H1 (cell line): ENCODE results near the gene KISS1R. TPM values are rescaled to one million over a fixed set of nuclear protein-coding genes. Genes with fewer than 3 reads are reported as not detected.

Experiments used
- CTCF ChIA-PET: fragments of 300-600 bp; sonication (Branson Sonifier 250); formaldehyde crosslinking; loops from one replicate; lab custom pipeline; 2021; ENCODE audit not compliant: partially characterized antibody; lab: Charles Lee
- POLR2A ChIA-PET: fragments of 300-600 bp; sonication (Branson Sonifier 250); formaldehyde crosslinking; loops from one replicate; lab custom pipeline; 2021; ENCODE audit warnings: inconsistent platforms; ENCODE audit not compliant: partially characterized antibody; lab: Charles Lee
- DNase-seq, 2 experiments: peaks; one replicate each; pipeline versions ENCODE4 v3.0.0 to v3.0.0-alpha.2; 2010 to 2022; ENCODE audit warnings: low spot score in 2 of 2, low read depth in 1 of 2, mixed read lengths in 1 of 2
- FAIRE-seq: peaks from 2 replicates; lab custom pipeline; 2011; peaks lifted over from hg19 to GRCh38; lab: Jason Lieb, UNC
- H2AFZ ChIP-seq: 2 replicates; pipeline ENCODE4 v1.8.1; 2012; ENCODE audit warnings: low read length, inconsistent platforms
- H2AK5ac ChIP-seq: 2 replicates; pipeline ENCODE4 v1.6.1; 2013; ENCODE audit warnings: low read depth, low read length
- H2BK120ac ChIP-seq: replicated peaks from 2 replicates; pipeline ENCODE3; 2013; ENCODE audit warnings: low read depth, low read length, inconsistent platforms
- H2BK12ac ChIP-seq: 2 replicates; pipeline ENCODE4 v1.6.1; 2013; ENCODE audit warnings: low read depth, low read length
- H2BK15ac ChIP-seq: 2 replicates; pipeline ENCODE4 v1.6.1; 2013; ENCODE audit warnings: low read length
- H2BK20ac ChIP-seq: 2 replicates; pipeline ENCODE4 v1.6.1; 2013; ENCODE audit warnings: low read length
- H2BK5ac ChIP-seq: 2 replicates; pipeline ENCODE4 v1.6.1; 2013; ENCODE audit warnings: low read depth, low read length
- H3K14ac ChIP-seq: 2 replicates; pipeline ENCODE4 v1.6.1; 2013; ENCODE audit warnings: inconsistent platforms; ENCODE audit not compliant: insufficient read length
- H3K18ac ChIP-seq: 2 replicates; pipeline ENCODE4 v1.6.1; 2013; ENCODE audit warnings: low read length; ENCODE audit errors: extremely low read depth
- H3K23ac ChIP-seq: 2 replicates; pipeline ENCODE4 v1.6.1; 2013; ENCODE audit warnings: inconsistent platforms; ENCODE audit not compliant: insufficient read length
- H3K23me2 ChIP-seq: 2 replicates; pipeline ENCODE4 v1.6.1; 2013; ENCODE audit warnings: low read depth, low read length
- H3K27ac ChIP-seq: 2 replicates; pipeline ENCODE4 v1.6.1; 2011; ENCODE audit warnings: low read depth, low read length, inconsistent platforms
- H3K27me3 ChIP-seq, 4 experiments: replicated peaks in 1 of 4; 1 replicate in 1 of 4; 2 replicates in 3 of 4; pipeline versions ENCODE4 v1.6.1 to v1.8.1; 2011 to 2013; ENCODE audit warnings: low read length in 3 of 4, mild to moderate bottlenecking in 3 of 4, inconsistent platforms in 2 of 4, mixed read lengths in 2 of 4, moderate library complexity in 1 of 4; ENCODE audit not compliant: control insufficient read depth in 3 of 4, insufficient read depth in 3 of 4; ENCODE audit errors: extremely low read depth in 1 of 4
- H3K36me3 ChIP-seq, 4 experiments: 2 replicates each; pipeline versions ENCODE4 v1.6.1 to v1.8.1; 2011 to 2013; ENCODE audit warnings: mild to moderate bottlenecking in 4 of 4, low read length in 3 of 4, moderate library complexity in 2 of 4, control low read depth in 1 of 4, inconsistent platforms in 1 of 4; ENCODE audit not compliant: insufficient read depth in 4 of 4, control insufficient read depth in 2 of 4
- H3K4ac ChIP-seq: replicated peaks from 2 replicates; pipeline ENCODE3; 2013; ENCODE audit warnings: low read length, low read depth, mixed read lengths, inconsistent platforms; ENCODE audit not compliant: insufficient read length
- H3K4me1 ChIP-seq, 4 experiments: replicated peaks in 1 of 4; 1 replicate in 1 of 4; 2 replicates in 3 of 4; pipeline versions ENCODE4 v1.6.1 to v1.8.1; 2011 to 2013; ENCODE audit warnings: low read length in 3 of 4, inconsistent platforms in 2 of 4, mixed read lengths in 1 of 4; ENCODE audit not compliant: insufficient read depth in 4 of 4, control insufficient read depth in 3 of 4
- H3K4me2 ChIP-seq, 2 experiments: 2 replicates each; pipeline versions ENCODE4 v1.6.1 to v1.8.1; 2011 to 2013; ENCODE audit warnings: low read depth in 2 of 2, low read length in 2 of 2, control low read depth in 1 of 2, inconsistent platforms in 1 of 2, mild to moderate bottlenecking in 1 of 2; ENCODE audit not compliant: insufficient read depth in 1 of 2
- H3K4me3 ChIP-seq, 4 experiments: fragments of 200-600, 300-600 bp in 1 of 4; sonication (generic), shearing (Covaris generic), sonication (Bioruptor Twin) in 1 of 4; 2 replicates each; pipeline versions ENCODE4 v1.5.1 to v1.8.1; 2011 to 2016; ENCODE audit warnings: low read length in 4 of 4, low read depth in 3 of 4, control low read depth in 2 of 4, inconsistent platforms in 2 of 4, mild to moderate bottlenecking in 2 of 4, mixed read lengths in 1 of 4, moderate library complexity in 1 of 4; ENCODE audit not compliant: insufficient read depth in 2 of 4; ENCODE audit errors: extremely low read depth in 1 of 4
- H3K56ac ChIP-seq: replicated peaks from 2 replicates; pipeline ENCODE3; 2013; ENCODE audit warnings: low read depth, mild to moderate bottlenecking, mixed read lengths, low read length, inconsistent platforms; ENCODE audit not compliant: insufficient read length
- H3K79me1 ChIP-seq: 2 replicates; pipeline ENCODE4 v1.6.1; 2013; ENCODE audit warnings: low read depth, low read length, control low read depth
- H3K79me2 ChIP-seq, 2 experiments: 2 replicates each; pipeline versions ENCODE4 v1.6.1 to v1.8.1; 2012 to 2013; ENCODE audit warnings: low read length in 2 of 2, mild to moderate bottlenecking in 2 of 2, inconsistent platforms in 1 of 2; ENCODE audit not compliant: insufficient read depth in 2 of 2, control insufficient read depth in 1 of 2
- H3K9ac ChIP-seq, 4 experiments: replicated peaks in 1 of 4; 1 replicate in 1 of 4; 2 replicates in 3 of 4; pipeline versions ENCODE4 v1.6.1 to v1.8.1; 2011 to 2013; ENCODE audit warnings: low read depth in 3 of 4, low read length in 3 of 4, control low read depth in 2 of 4, mild to moderate bottlenecking in 2 of 4, moderate library complexity in 2 of 4, inconsistent platforms in 1 of 4; ENCODE audit errors: extremely low read depth in 1 of 4
- H3K9me3 ChIP-seq, 2 experiments: 2 replicates each; pipeline versions ENCODE4 v1.6.1 to v1.8.1; 2012 to 2013; ENCODE audit warnings: mild to moderate bottlenecking in 2 of 2, moderate library complexity in 2 of 2, control low read depth in 1 of 2, inconsistent platforms in 1 of 2, low read depth in 1 of 2, low read length in 1 of 2, mixed read lengths in 1 of 2; ENCODE audit not compliant: insufficient read depth in 2 of 2
- H4K20me1 ChIP-seq, 2 experiments: replicated peaks in 1 of 2; 2 replicates each; pipeline versions ENCODE3 to v1.8.1; 2011 to 2013; ENCODE audit warnings: inconsistent platforms in 2 of 2, low read length in 2 of 2, mild to moderate bottlenecking in 1 of 2; ENCODE audit not compliant: insufficient read depth in 2 of 2, control insufficient read depth in 1 of 2
- H4K5ac ChIP-seq: 2 replicates; pipeline ENCODE4 v1.6.1; 2013; ENCODE audit warnings: low read length, low read depth, mixed read lengths, inconsistent platforms; ENCODE audit not compliant: insufficient read length
- H4K8ac ChIP-seq: 2 replicates; pipeline ENCODE4 v1.8.0; 2013; ENCODE audit warnings: mild to moderate bottlenecking, moderate library complexity, low read length, inconsistent platforms; ENCODE audit not compliant: insufficient read depth; ENCODE audit errors: extremely low read depth
- H4K91ac ChIP-seq: replicated peaks from 2 replicates; pipeline ENCODE3; 2013; ENCODE audit warnings: low read length, mixed read lengths, inconsistent platforms; ENCODE audit not compliant: insufficient read length
- CBX5 ChIP-seq: fragments of 300-800, 300-1000 bp; sonication (generic); IDR thresholded peaks from 2 replicates; pipeline ENCODE4 v1.7.1; 2016; ENCODE audit warnings: antibody characterized with exemption, low read length, low read depth
- CBX8 ChIP-seq: fragments of 300-800, 300-1000 bp; sonication (generic); IDR thresholded peaks from 2 replicates; pipeline ENCODE4 v1.7.1; 2016; ENCODE audit warnings: low read depth, low read length, borderline replicate concordance
- E2F6 ChIP-seq: IDR thresholded peaks from 2 replicates; pipeline ENCODE4 v1.6.1; 2012; ENCODE audit warnings: inconsistent platforms
- RFX5 ChIP-seq: IDR thresholded peaks from 2 replicates; pipeline ENCODE4 v1.6.1; 2011; ENCODE audit warnings: low read depth, low read length, improper control_type of control experiment, borderline replicate concordance
- TEAD4 ChIP-seq: IDR thresholded peaks from 2 replicates; pipeline ENCODE4 v1.6.1; 2012; ENCODE audit warnings: low read depth, low read length, inconsistent platforms, mixed read lengths
- WGBS, 2 experiments: shearing (Covaris generic) in 1 of 2; methylation state at CpG; one replicate each; pipeline versions ENCODE4 v1.1.6 to v1.1.7; 2013 to 2015; ENCODE audit warnings: low lambda C conversion rate in 2 of 2, mixed read lengths in 2 of 2, inconsistent platforms in 1 of 2, low coverage in 1 of 2, missing lambda C conversion rate in 1 of 2; ENCODE audit not compliant: insufficient replicate concordance in 2 of 2, insufficient coverage in 1 of 2, insufficient read length in 1 of 2; ENCODE audit errors: extremely low coverage in 1 of 2, missing lambda C conversion rate in 1 of 2; 5-methylcytosine and 5-hydroxymethylcytosine counted together
- polyA plus RNA-seq, 7 experiments: library from polyadenylated mRNA; depleted of rRNA in 3 of 7; stranded (reverse) in 5 of 7; unstranded in 2 of 7; fragments of >200 nt in 5 of 7; fragments of 200-250 nt in 2 of 7; gene quantifications; 1 replicate in 5 of 7; 2 replicates in 1 of 7; 4 replicates in 1 of 7; pipeline versions ENCODE4 v1.2.1 to v1.2.3, GENCODE V29; 2011 to 2013; ENCODE audit warnings: missing spikeins in 2 of 7, mixed read lengths in 2 of 7
- total RNA-seq: library from RNA; stranded (reverse); fragmentation: NEBNext Ultra II Directional; extraction: Animal tissue kit (Norgen Biotek cat#: 25700); gene quantifications from 2 replicates; pipeline ENCODE4 v1.2.1, GENCODE V29; 2021

The KISS1R gene
- total and polyA plus RNA-seq, 2 of the 8 experiments (the other 6 are each of a cell fraction or from before 2014, with no cell fraction given): 2.3 to 2.7 TPM

GRCh38 chr19:953445-954271, 36.5 kb downstream of the KISS1R start:
- H3K4me3 ChIP-seq: peak overlapping the region in 2 of 4 experiments; percentile 12 to 51; a peak in 2 of 8 replicates
- peak overlapping the region; percentile 77; the same call in 1 of the 2 replicates for H2BK5ac ChIP-seq
- peak overlapping the region; percentile 86 for H3K18ac ChIP-seq
- peak overlapping the region; percentile 54 for H4K8ac ChIP-seq
- H3K14ac ChIP-seq: no peak overlapping the region
- H2BK120ac ChIP-seq: no peak overlapping the region
- peak overlapping the region; percentile 66 for H4K91ac ChIP-seq
- H3K79me1 ChIP-seq: peaks cover 11% of the 10 kb centered on the region
- FAIRE-seq (no peak), DNase-seq (no peak)
- H3K36me3 ChIP-seq: no peaks in the 10 kb centered on the region
- CTCF ChIA-PET: interaction anchor here (0.6 to 2.8 kb wide), 4 partner anchors 8 to 260 kb away, joined by 3 to 9 read pairs (median 3); no protein-coding TSS in a partner anchor
- H3K27ac ChIP-seq: peak overlapping the region; percentile 45; the same call in 1 of the 2 replicates
- POLR2A ChIA-PET: interaction anchor here (0.6 to 1.9 kb wide), 6 partner anchors 14 to 315 kb away, joined by 3 to 8 read pairs (median 3); partner anchors contain the start of genes CIRBP and WDR18
- 67% methylated on average over 26 of the region's 33 CpGs; no CpG with 5 or more reads in 1 of the 2 experiments for WGBS, 2 experiments
- no peak overlapping the region for H3K9ac ChIP-seq
- no peaks in the 10 kb centered on the region for H3K27me3 ChIP-seq
- H2BK20ac ChIP-seq: no peak overlapping the region
- peak overlapping the region; percentile 59; the same call in 1 of the 2 replicates for H2AK5ac ChIP-seq
- peak overlapping the region; percentile 91 for H3K4ac ChIP-seq
- H4K5ac ChIP-seq: peak overlapping the region; percentile 60
- peaks cover 0 to 1% of the 10 kb centered on the region in 2 experiments for H4K20me1 ChIP-seq
- H3K4me1 ChIP-seq: peaks cover 5 to 46% (median 23%) of the 10 kb centered on the region in 4 experiments
- TF ChIP-seq CBX8: no peak
- TF ChIP-seq RFX5: no peak
- peak; percentile 55; the same call in 1 of the 2 replicates for TF ChIP-seq TEAD4
- peak; percentile 66 for TF ChIP-seq E2F6
- TF ChIP-seq CBX5: no peak
- no peaks in the 10 kb centered on the region; the same call in 1 of the 2 replicates for H3K23me2 ChIP-seq
- H2BK12ac ChIP-seq: peak overlapping the region; percentile 7; the same call in 1 of the 2 replicates
- H3K23ac ChIP-seq: no peak overlapping the region
- no peak overlapping the region for H3K56ac ChIP-seq
- H3K79me2 ChIP-seq: peaks cover 0 to 26% of the 10 kb centered on the region in 2 experiments; a peak in 1 of 4 replicates
- H3K4me2 ChIP-seq: peak overlapping the region; percentile 38 to 63; a peak in 2 of 4 replicates
- no peaks in the 10 kb centered on the region for H3K9me3 ChIP-seq
- peak overlapping the region; percentile 53; the same call in 1 of the 2 replicates for H2BK15ac ChIP-seq
- H2AFZ ChIP-seq: no peak overlapping the region
